Measurements from ENCODE around the gene FOXQ1. TPM values are rescaled to one million over a fixed set of nuclear protein-coding genes. Genes with fewer than 3 reads are reported as not detected.

The FOXQ1 gene
- total RNA-seq, 1 experiment from 2014 or later = 55.8 TPM

- no peaks in the 10 kb centered on the region for H3K36me3 ChIP-seq (ENCODE audit: low read depth)
- H3F3A ChIP-seq (ENCODE audit: insufficient read depth, low read depth) = peaks cover 5% of the 10 kb centered on the region; the same call in 1 of the 2 replicates
- no peaks in the 10 kb centered on the region for H3K79me2 ChIP-seq (ENCODE audit: low read depth)
- H3K9me3 ChIP-seq (ENCODE audit: insufficient read depth, low read depth) = no peaks in the 10 kb centered on the region
- DNase-seq = no peak
- CTCF ChIA-PET = no interaction called here
- H3K4me1 ChIP-seq (replicated peaks; ENCODE audit: insufficient read depth) = peaks cover 12% of the 10 kb centered on the region
- BruUV-seq (replicated peaks) = no TSS peak
- H2AFZ ChIP-seq = no peak overlapping the region
- H3K27me3 ChIP-seq (ENCODE audit: insufficient read depth, low read depth) = no peaks in the 10 kb centered on the region
- POLR2A ChIA-PET (ENCODE audit: unreplicated experiment) = no interaction called here
- TF ChIP-seq EZH2 (IDR thresholded peaks at IDR 0.05; ENCODE audit: low read depth) = no peak
- TF ChIP-seq CTCF (conservative IDR thresholded peaks at IDR 0.05) = no peak
- no peak overlapping the region for H3K4me3 ChIP-seq
- intact Hi-C loops (cut with micrococcal nuclease; ENCODE audit: unreplicated experiment) = no loop called here
- H3K9me2 ChIP-seq (ENCODE audit: insufficient read depth) = no peaks in the 10 kb centered on the region
- no peak overlapping the region for H3K27ac ChIP-seq
- H3K4me2 ChIP-seq = no peak overlapping the region
- no peaks in the 10 kb centered on the region for H4K20me1 ChIP-seq (ENCODE audit: insufficient read depth)
Measured at GRCh38 chr6:1280666-1281300, 31.1 kb upstream of the FOXQ1 start.

- H3K9me3 ChIP-seq (ENCODE audit: insufficient read depth, low read depth) = no peaks in the 10 kb centered on the region
- no peaks in the 10 kb centered on the region for H3K79me2 ChIP-seq (ENCODE audit: low read depth)
- no TSS peak for BruUV-seq (replicated peaks)
- no peaks in the 10 kb centered on the region for H4K20me1 ChIP-seq (ENCODE audit: insufficient read depth)
- no peak overlapping the region for H2AFZ ChIP-seq
- no peak overlapping the region for H3K4me2 ChIP-seq
- POLR2A ChIA-PET (ENCODE audit: unreplicated experiment) = no interaction called here
- no peaks in the 10 kb centered on the region for H3K27me3 ChIP-seq (ENCODE audit: insufficient read depth, low read depth)
- no peak overlapping the region for H3K27ac ChIP-seq
- no peaks in the 10 kb centered on the region for H3K36me3 ChIP-seq (ENCODE audit: low read depth)
- H3K4me3 ChIP-seq = no peak overlapping the region
- CTCF ChIA-PET = no interaction called here
- H3K9me2 ChIP-seq (ENCODE audit: insufficient read depth) = no peaks in the 10 kb centered on the region
- no peak for DNase-seq
- H3K4me1 ChIP-seq (replicated peaks; ENCODE audit: insufficient read depth) = peaks cover 21% of the 10 kb centered on the region
- TF ChIP-seq CTCF (conservative IDR thresholded peaks at IDR 0.05) (no peak), EZH2 (IDR thresholded peaks at IDR 0.05; ENCODE audit: low read depth) (no peak)
- peaks cover 15% of the 10 kb centered on the region for H3F3A ChIP-seq (ENCODE audit: insufficient read depth, low read depth)
- intact Hi-C loops (cut with micrococcal nuclease; ENCODE audit: unreplicated experiment) = no loop called here
Measured at GRCh38 chr6:1281746-1282145, 30.2 kb upstream of the FOXQ1 start.

- Histone ChIP-seq H3K4me3 (no peak overlapping the region), H3K27ac (no peak overlapping the region), H2AFZ (no peak overlapping the region), H3K4me1 (replicated peaks; ENCODE audit: insufficient read depth) (peaks cover 34% of the 10 kb centered on the region), H3K27me3 (ENCODE audit: insufficient read depth, low read depth) (no peaks in the 10 kb centered on the region), H3K4me2 (no peak overlapping the region), H3K9me3 (ENCODE audit: insufficient read depth, low read depth) (no peaks in the 10 kb centered on the region), H4K20me1 (ENCODE audit: insufficient read depth) (no peaks in the 10 kb centered on the region), H3K36me3 (ENCODE audit: low read depth) (no peaks in the 10 kb centered on the region), H3K9me2 (ENCODE audit: insufficient read depth) (no peaks in the 10 kb centered on the region), H3K79me2 (ENCODE audit: low read depth) (no peaks in the 10 kb centered on the region), H3F3A (ENCODE audit: insufficient read depth, low read depth) (peaks cover 27% of the 10 kb centered on the region)
- ChIA-PET CTCF (no interaction called here), POLR2A (ENCODE audit: unreplicated experiment) (no interaction called here)
- no peak for DNase-seq
- intact Hi-C loops (cut with micrococcal nuclease; ENCODE audit: unreplicated experiment) = no loop called here
- BruUV-seq (replicated peaks) = no TSS peak
- TF ChIP-seq EZH2 (IDR thresholded peaks at IDR 0.05; ENCODE audit: low read depth) = no peak
- TF ChIP-seq CTCF (conservative IDR thresholded peaks at IDR 0.05) = no peak
Measured at GRCh38 chr6:1283501-1283900, 28.4 kb upstream of the FOXQ1 start.

Data from PC-9 (cell line).